ENCODE results near the gene ABCA13. TPM values are rescaled to one million over a fixed set of nuclear protein-coding genes. Genes with fewer than 3 reads are reported as not detected.

Gene ABCA13
- total RNA-seq, 1 donor from 2014 or later, result 0.34 TPM

DNA sequence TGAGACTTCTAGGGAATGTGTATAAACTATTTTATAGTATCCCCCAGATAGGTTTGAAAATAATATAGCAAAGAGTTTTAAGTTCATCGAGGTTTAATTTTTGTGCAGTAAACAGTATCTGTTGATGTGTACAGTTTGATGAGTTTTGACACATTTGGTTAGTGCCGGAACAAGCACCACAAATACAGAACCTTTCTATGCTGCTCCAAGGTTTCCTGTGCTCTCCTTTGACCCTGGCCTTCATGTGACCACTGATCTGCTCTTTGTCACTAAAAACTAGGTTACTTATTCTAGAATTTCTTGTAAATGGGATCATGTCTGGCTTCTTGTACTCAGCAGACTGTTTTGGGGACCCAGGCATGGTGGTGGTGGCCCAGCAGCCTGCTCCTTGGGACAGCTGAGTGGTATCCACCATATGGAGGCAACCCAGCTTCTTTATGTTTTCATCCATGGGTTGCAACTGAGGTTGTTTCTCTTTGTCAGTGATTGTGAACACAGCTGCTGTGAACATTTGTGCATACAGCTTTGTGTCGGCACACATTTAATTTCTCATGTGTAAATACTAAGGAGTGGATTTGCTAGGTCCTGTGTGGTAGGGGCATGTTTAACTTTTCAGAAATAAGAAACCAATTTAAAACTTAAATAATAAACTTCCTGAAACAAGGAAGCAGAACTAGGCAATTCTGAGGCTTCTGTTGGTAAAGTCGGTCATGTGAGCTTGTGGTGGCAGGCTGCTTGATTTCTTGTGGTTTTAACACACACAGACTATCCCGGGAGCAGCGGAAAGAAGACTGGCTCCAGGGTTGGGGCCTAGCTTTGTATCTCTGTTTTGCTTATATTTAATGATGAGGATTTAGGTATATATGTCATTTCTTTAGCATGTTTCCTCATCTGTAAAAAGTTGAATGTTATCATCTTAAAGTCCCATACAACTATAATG lies 219.4 kb downstream of the ABCA13 start:
- no peak overlapping the region for H3K4me3 ChIP-seq (ENCODE audit: insufficient read depth, low read depth, low read length)
- no peak overlapping the region for H3K9ac ChIP-seq (ENCODE audit: low read length)
- H3K9me3 Mint-ChIP-seq (ENCODE audit: unreplicated experiment), result peaks cover 16% of the 10 kb centered on the region
- no peak overlapping the region for H2AFZ ChIP-seq (ENCODE audit: low read depth, low read length)
- TF ChIP-seq EZH2 (IDR thresholded peaks at IDR 0.05; ENCODE audit: insufficient read depth, low read length), result no peak
- no peak for TF ChIP-seq CTCF (IDR thresholded peaks at IDR 0.05; ENCODE audit: insufficient read depth, low read depth, low read length)
- DNase-seq (ENCODE audit: low read depth) (no peak), FAIRE-seq (no peak)
- H3K36me3 ChIP-seq (ENCODE audit: insufficient read depth, low read length), result no peaks in the 10 kb centered on the region
- H3K27me3 Mint-ChIP-seq (ENCODE audit: low read depth, unreplicated experiment), result peaks cover 4% of the 10 kb centered on the region
- H3K4me3 Mint-ChIP-seq (ENCODE audit: unreplicated experiment), result no peak overlapping the region
- no peaks in the 10 kb centered on the region for H3K36me3 Mint-ChIP-seq (ENCODE audit: low read depth, unreplicated experiment)
- no peak overlapping the region for H3K4me2 ChIP-seq (ENCODE audit: low read length)
- H3K9me3 ChIP-seq (ENCODE audit: insufficient read depth, low read depth, low read length), result peaks cover 5% of the 10 kb centered on the region
- H3K27me3 ChIP-seq (ENCODE audit: insufficient read depth, low read length), result no peaks in the 10 kb centered on the region
- no peaks in the 10 kb centered on the region for H3K79me2 ChIP-seq (ENCODE audit: insufficient read depth, low read length)
- no peaks in the 10 kb centered on the region for H4K20me1 ChIP-seq (ENCODE audit: insufficient read depth, low read length)
- H3K4me1 Mint-ChIP-seq (ENCODE audit: low read depth, unreplicated experiment), result peaks cover 11% of the 10 kb centered on the region
- H3K27ac Mint-ChIP-seq (ENCODE audit: unreplicated experiment), result no peak overlapping the region
- H3K4me1 ChIP-seq (ENCODE audit: insufficient read depth, low read length), result peaks cover 5% of the 10 kb centered on the region
- no peak overlapping the region for H3K27ac ChIP-seq (ENCODE audit: low read depth, low read length)

DNA sequence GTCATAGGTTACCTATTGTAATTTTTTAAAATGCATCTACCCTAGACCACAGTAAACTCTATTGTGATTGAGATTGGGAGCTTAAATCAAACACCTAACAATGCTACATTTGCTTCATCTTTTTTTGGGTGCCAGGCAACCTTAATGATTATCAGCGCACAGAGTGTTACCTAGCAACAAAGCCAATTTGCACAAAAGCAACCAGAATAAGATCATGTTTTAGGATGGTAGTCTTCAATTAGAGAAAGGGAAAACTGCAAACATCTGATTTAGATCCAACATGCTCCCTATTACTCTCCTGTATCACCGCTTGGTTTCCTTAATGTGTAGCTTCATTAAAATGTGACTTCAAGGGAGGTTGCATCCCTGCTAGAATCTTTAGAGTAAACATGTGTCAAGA lies 226.9 kb downstream of the ABCA13 start:
- Histone ChIP-seq H3K4me2 (ENCODE audit: low read length) (no peak overlapping the region), H3K9ac (ENCODE audit: low read length) (no peak overlapping the region), H3K9me3 (ENCODE audit: insufficient read depth, low read depth, low read length) (no peaks in the 10 kb centered on the region), H3K36me3 (ENCODE audit: insufficient read depth, low read length) (no peaks in the 10 kb centered on the region), H2AFZ (ENCODE audit: low read depth, low read length) (no peak overlapping the region), H3K79me2 (ENCODE audit: insufficient read depth, low read length) (no peaks in the 10 kb centered on the region), H3K4me1 (ENCODE audit: insufficient read depth, low read length) (no peaks in the 10 kb centered on the region), H3K4me3 (ENCODE audit: insufficient read depth, low read depth, low read length) (no peak overlapping the region), H4K20me1 (ENCODE audit: insufficient read depth, low read length) (no peaks in the 10 kb centered on the region), H3K27ac (ENCODE audit: low read depth, low read length) (no peak overlapping the region), H3K27me3 (ENCODE audit: insufficient read depth, low read length) (no peaks in the 10 kb centered on the region)
- no peak for TF ChIP-seq CTCF (IDR thresholded peaks at IDR 0.05; ENCODE audit: insufficient read depth, low read depth, low read length)
- TF ChIP-seq EZH2 (IDR thresholded peaks at IDR 0.05; ENCODE audit: insufficient read depth, low read length), result no peak
- FAIRE-seq (no peak), DNase-seq (ENCODE audit: low read depth) (no peak)
- Mint-ChIP-seq H3K4me1 (ENCODE audit: low read depth, unreplicated experiment) (no peaks in the 10 kb centered on the region), H3K27me3 (ENCODE audit: low read depth, unreplicated experiment) (peaks cover 4% of the 10 kb centered on the region), H3K4me3 (ENCODE audit: unreplicated experiment) (no peak overlapping the region), H3K36me3 (ENCODE audit: low read depth, unreplicated experiment) (no peaks in the 10 kb centered on the region), H3K27ac (ENCODE audit: unreplicated experiment) (no peak overlapping the region), H3K9me3 (ENCODE audit: unreplicated experiment) (peaks cover 7% of the 10 kb centered on the region)

DNA sequence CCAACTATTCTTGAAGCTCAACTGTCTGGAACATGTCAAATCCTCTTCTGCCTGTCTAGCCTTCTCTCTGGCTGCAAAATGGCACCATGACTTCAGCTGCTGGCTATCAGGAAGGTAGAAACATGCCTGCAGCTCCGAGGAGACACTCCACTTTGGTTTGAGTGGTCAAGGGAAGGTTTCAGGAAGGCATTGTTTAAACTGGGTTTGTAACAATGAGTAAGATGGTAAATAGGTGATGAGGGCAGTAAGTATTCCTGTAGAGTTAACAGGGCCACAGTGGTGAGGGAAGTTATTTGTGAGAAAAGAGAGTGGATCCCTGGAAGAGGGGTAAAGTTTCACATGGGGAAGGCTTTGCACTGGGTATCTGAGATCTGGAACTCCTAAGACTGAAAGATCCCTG lies 231.5 kb downstream of the ABCA13 start:
- no peak overlapping the region for H2AFZ ChIP-seq (ENCODE audit: low read depth, low read length)
- Mint-ChIP-seq H3K27me3 (ENCODE audit: low read depth, unreplicated experiment) (peaks cover 3% of the 10 kb centered on the region), H3K27ac (ENCODE audit: unreplicated experiment) (no peak overlapping the region), H3K9me3 (ENCODE audit: unreplicated experiment) (peaks cover 2% of the 10 kb centered on the region), H3K36me3 (ENCODE audit: low read depth, unreplicated experiment) (no peaks in the 10 kb centered on the region), H3K4me3 (ENCODE audit: unreplicated experiment) (no peak overlapping the region), H3K4me1 (ENCODE audit: low read depth, unreplicated experiment) (no peaks in the 10 kb centered on the region)
- H3K27ac ChIP-seq (ENCODE audit: low read depth, low read length), result no peak overlapping the region
- no peak overlapping the region for H3K4me3 ChIP-seq (ENCODE audit: insufficient read depth, low read depth, low read length)
- H3K4me1 ChIP-seq (ENCODE audit: insufficient read depth, low read length), result no peaks in the 10 kb centered on the region
- no peaks in the 10 kb centered on the region for H3K27me3 ChIP-seq (ENCODE audit: insufficient read depth, low read length)
- H3K36me3 ChIP-seq (ENCODE audit: insufficient read depth, low read length), result no peaks in the 10 kb centered on the region
- H4K20me1 ChIP-seq (ENCODE audit: insufficient read depth, low read length), result no peaks in the 10 kb centered on the region
- no peak for TF ChIP-seq EZH2 (IDR thresholded peaks at IDR 0.05; ENCODE audit: insufficient read depth, low read length)
- TF ChIP-seq CTCF (IDR thresholded peaks at IDR 0.05; ENCODE audit: insufficient read depth, low read depth, low read length), result no peak
- DNase-seq (ENCODE audit: low read depth), result no peak
- no peaks in the 10 kb centered on the region for H3K79me2 ChIP-seq (ENCODE audit: insufficient read depth, low read length)
- no peak overlapping the region for H3K4me2 ChIP-seq (ENCODE audit: low read length)
- FAIRE-seq, result no peak
- no peak overlapping the region for H3K9ac ChIP-seq (ENCODE audit: low read length)
- no peaks in the 10 kb centered on the region for H3K9me3 ChIP-seq (ENCODE audit: insufficient read depth, low read depth, low read length)
